NCI-H187 (cell line): ENCODE data around the gene ZAP70.

Source experiments
- DNase-seq, 2 experiments: peaks; one replicate each; lab custom pipeline; 2025; lab: John Stamatoyannopoulos, UW

Gene ZAP70

GRCh38 chr2:97752342-97753334, 39.3 kb downstream of the ZAP70 start:
- DNase-seq = no peak

DNA sequence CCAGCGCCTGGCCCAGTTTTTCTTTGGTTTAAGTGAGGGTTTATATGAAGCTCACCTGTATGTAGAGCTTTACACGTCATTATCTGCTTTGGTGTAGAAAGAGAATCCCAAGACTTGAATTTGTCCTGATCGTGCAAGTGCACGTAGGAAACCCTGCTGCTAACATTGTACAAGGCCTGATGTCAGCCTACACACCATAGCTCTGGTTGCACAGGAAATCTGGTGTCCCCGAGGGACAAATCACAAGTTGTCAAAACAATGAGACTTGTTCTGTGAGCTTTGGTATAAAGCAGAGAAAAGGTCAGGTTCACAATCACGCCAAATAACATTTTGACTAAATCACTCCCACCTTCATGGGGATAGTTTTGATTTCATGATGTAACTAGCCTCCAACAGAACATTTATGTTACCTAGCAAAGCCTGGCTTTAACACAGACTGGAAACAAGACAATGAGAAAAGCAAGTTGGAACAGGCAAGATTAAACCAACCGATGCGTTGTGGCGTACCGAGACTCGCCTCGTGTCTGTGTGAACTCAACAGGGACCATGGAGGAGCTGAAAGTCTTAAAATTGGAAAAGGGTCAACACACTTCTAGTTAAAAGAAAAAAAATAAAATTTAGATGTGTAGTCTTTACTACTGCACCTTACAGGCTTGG, 41.4 kb downstream of the ZAP70 start:
- DNase-seq = no peak

DNA sequence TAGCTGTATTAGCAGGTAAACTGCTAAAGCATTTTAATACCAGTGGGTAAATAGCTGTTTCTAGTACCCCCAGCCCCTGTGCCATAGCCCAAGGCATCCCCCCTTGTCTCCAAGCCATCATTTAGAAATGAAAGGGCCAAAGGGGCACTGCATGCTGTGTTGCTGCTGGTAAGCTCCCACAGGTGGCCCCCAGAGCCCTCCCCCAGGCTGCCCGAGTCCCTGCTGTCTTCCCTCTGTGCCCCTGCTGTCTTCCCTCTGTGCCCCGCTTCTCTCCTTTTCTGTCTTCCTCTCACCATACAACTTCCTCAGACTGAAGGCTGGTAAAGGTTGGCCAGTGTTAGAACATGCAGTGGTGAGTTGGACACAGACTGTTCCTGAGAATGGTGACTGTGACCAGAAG, 42.1 kb downstream of the ZAP70 start:
- DNase-seq = no peak

- DNase-seq = no peak
These were observed 43.7 kb downstream of the ZAP70 start for GRCh38 chr2:97757062-97757461.

DNA sequence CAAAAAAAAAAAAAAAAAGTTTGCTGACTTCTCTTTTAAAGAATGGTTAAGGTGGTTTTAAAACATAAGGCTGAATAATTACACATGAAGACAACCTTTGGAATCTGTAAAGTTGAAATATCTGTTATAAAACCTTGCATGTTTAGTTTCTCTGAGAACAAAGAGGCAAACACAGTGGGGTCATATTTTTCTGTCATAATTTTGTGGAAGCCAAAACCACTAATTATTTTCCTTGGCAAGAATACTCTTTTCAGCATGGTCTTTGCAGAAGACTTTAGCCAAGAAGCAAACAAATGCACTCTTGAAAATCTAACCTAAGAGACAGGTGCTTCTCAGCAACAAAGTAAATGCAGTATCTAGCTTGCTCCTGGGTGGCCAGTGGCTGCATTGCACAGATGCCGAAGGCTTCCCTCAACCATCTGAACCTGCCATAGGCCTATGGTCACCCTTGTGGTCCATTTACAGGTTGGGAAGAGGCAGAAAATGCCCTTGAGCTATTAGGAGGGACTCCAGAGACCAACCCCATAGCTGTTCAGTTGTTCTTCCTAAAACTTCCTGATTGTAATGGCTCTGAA, 44.8 kb downstream of the ZAP70 start:
- no peak for DNase-seq

DNA sequence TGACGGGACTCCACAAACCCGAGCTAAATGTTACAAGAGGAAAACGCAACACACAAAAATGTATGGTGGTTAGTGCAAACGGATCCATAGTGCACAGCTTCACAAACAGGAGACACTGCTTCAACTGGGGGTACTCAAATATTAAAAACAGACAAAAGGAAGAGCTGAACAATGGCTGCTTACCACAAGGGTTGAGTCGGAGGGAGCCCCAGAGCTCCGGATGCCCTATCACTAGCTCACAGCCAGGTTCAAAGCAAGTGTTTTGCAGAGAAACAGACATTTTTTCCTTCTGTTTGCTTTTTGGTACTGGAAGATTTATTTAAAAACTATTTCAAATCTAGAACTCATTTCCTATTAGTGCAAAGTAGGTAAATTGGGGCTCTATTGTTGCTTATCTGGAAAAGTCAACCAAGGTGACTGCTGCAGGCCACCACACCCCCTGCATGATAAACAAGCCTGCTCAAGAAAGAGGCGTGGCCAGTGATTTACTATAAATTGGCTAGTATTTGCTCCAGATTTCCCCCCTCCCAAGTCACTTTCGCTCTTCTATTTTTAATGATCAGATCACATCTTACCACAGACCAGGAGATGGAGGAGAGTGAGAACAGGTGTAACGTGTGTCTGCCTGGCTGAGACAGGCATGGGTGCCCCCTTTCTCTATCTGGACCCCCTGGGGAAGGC, 46.5 kb downstream of the ZAP70 start:
- DNase-seq = no peak

GRCh38 chr2:97760480-97761049, 47.2 kb downstream of the ZAP70 start:
- DNase-seq = no peak

GRCh38 chr2:97761192-97761591, 47.8 kb downstream of the ZAP70 start:
- DNase-seq = no peak

- no peak for DNase-seq
These were observed 49.9 kb downstream of the ZAP70 start for GRCh38 chr2:97763176-97763845.

- peak in 1 of 2 experiments; percentile 25 for DNase-seq
These were observed 51.3 kb downstream of the ZAP70 start for GRCh38 chr2:97764559-97765263.

DNA sequence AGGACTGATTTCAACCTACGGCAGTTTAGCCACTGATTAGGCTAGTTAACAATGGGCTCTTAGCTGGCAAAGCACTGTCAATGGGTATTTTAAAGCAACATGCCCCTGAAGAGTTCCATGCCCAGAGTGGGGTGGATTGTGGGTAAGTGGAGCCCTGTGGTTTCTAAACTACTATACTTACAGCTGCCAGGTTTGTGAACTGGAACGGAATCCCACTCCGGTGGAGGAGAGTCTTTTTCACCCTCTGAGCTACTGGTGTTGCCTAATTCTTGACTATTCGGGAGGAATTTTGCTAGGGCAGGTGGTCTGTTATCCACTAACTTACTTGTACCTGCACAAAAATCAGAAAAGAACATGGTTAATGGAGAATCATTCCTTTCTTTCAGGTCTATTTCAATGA, 52.6 kb downstream of the ZAP70 start:
- peak; percentile 55 to 68 for DNase-seq

DNA sequence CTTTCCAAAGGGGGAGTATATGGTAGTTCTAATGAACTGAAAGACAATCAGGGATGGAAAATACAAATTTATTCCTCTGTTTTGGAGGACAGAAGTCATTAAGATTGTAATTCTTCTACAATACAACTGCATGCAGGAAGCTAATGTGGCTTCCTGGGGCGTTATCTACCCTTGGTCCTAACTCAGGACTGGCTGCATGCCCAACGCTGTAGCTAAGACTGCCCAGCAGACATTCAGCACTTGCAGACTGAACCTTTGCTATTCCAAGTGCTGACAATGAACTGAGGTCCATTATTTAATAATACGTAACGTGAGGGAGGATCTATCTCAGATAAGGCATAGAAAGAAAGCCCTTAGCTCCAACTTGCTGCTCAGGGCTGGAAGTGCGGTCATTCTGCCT, 53.2 kb downstream of the ZAP70 start:
- no peak for DNase-seq

DNA sequence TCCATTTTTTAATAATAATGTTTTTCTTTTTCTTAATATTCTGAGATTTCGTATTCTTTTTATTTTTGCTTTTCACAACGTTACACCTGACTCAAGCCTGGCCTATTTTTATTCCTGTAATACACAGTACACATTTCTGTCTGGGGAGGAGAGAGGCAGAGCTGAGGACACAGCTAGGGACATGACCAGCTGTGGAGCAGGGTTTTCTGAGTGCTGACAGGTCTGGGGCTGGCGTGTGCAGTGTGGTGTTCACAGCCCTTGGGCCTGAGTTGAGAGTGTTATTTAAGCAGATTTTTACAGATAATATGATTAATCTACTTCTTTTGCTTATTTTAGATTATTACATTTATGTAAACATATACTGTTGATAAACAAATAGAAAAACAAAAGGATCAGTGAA, 55.9 kb downstream of the ZAP70 start:
- no peak for DNase-seq

GRCh38 chr2:97769711-97770110, 56.3 kb downstream of the ZAP70 start:
- DNase-seq = no peak

DNA sequence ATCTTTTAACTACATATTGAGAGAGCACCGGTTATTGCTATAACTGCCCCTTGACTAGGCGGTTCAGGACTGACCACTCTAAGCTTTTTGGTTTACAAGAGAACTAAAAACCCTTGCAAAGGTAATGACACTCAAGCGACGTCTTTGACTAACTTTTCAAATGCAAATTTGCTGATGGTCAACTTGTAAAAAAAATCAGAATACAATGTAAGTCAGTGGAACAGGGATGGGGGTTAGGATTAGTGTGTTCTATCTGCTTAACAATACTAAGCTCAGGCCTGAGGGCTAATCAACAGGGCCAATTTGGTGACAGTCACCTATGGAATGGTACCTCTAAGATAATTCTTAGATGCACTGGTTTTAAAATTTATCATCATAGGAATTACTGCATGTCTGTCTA, 57.1 kb downstream of the ZAP70 start:
- DNase-seq = no peak

- no peak for DNase-seq
These were observed 61.0 kb downstream of the ZAP70 start for GRCh38 chr2:97774425-97774824.

DNA sequence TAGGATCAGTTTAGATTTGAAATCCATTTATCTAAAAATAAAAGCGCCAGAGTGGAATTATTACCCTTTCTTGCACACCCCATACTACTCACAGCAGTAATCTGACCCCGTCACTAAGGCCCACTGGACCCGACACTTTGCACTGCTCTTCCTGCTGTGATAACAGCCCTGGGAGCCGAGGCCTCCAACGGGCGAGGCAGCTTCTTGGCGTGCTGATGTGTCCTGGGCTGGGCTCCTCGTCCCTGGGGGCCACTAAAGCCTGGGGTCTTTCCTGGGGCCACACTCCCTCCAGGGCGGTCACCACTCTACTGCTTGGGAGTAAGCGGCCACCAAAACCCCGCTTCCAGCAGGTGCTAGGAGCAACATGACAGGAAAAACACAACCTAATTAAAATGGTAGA, 61.7 kb downstream of the ZAP70 start:
- no peak for DNase-seq

DNA sequence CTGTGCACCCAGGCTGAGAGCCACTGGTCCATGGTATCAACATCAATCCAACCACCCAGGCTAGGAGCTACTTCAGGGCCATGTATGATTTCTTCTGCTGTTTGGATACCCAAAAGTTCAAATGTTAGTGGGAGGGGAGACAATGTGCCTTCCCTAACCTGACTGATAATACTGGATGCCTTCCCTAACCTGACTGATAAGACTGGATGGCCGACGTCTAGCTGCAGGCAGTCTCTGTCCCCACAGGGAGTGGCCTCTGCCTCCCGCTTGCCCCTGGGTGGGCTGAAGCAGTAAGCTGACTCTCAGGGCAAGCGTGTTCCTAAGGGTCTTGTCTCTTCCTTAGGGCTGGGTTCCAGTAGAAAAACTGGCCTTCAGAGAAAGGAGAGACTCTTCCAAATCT, 65.8 kb downstream of the ZAP70 start:
- DNase-seq = no peak

- no peak for DNase-seq
These were observed 68.6 kb downstream of the ZAP70 start for GRCh38 chr2:97781981-97782380.

- DNase-seq = no peak
These were observed 71.6 kb downstream of the ZAP70 start for GRCh38 chr2:97784953-97785352.

DNA sequence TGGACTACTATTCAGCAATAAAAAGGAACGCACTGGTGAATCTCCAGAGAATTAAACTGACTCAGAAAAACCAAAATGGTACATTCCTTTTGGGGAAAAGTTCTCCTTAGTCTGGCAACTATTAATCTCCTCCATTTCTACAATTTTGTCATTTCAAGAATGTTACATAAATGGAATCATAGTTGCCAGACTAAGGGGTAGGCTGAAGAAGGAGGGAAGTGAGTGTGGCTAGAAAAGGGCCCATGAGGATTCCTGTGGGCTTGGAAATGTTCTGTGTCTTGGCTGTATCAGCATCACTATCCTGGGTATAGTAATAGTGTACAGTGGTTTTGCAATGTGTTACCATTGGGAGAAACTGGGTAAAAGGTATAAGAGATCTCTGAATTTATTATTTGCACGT, 72.4 kb downstream of the ZAP70 start:
- no peak for DNase-seq
